ENCODE measurements around the gene C1QTNF9B. TPM values are rescaled to one million over a fixed set of nuclear protein-coding genes. Genes with fewer than 3 reads are reported as not detected.
"Not testable (repeated sequence)": the region's sequence is repeated elsewhere in the genome, so short reads cannot be mapped to it uniquely, and the experiment has no call there.

C1QTNF9B gene
- polyA plus RNA-seq, 1 experiment = 0.87 TPM

- DNase-seq (ENCODE audit: low read depth, low spot score) = peak; percentile 96
- peaks cover under 1% of the 10 kb centered on the region; the same call in 1 of the 2 replicates for H3K9me3 ChIP-seq (ENCODE audit: control insufficient read depth, insufficient read depth, low read length)
- CTCF ChIA-PET = interaction anchor here (0.6 to 3.3 kb wide), 3 partner anchors 9 to 306 kb away, joined by 3 to 20 read pairs (median 8); partner anchors contain the start of gene MIPEP
- H3K4me3 ChIP-seq (ENCODE audit: low read depth, low read length) = no peak overlapping the region
- peak overlapping the region; percentile 87 for H3K27ac ChIP-seq (ENCODE audit: low read depth, low read length)
- no peak for TF ChIP-seq CTCF (IDR thresholded peaks at IDR 0.05; ENCODE audit: low read depth, low read length)
- POLR2A ChIA-PET = interaction anchor here (0.7 to 2.5 kb wide), 3 partner anchors 9 to 574 kb away, joined by 3 to 13 read pairs (median 3); partner anchors contain the start of gene MIPEP
- no peaks in the 10 kb centered on the region for H3K27me3 ChIP-seq (ENCODE audit: control insufficient read depth, insufficient read depth, low read length)
Measured at GRCh38 chr13:23898101-23898500, 799 bp upstream of the C1QTNF9B start.

GRCh38 chr13:23894746-23895145 lies 2.6 kb downstream of the C1QTNF9B start:
- H3K27me3 ChIP-seq (ENCODE audit: control insufficient read depth, insufficient read depth, low read length); H3K4me3 ChIP-seq (ENCODE audit: low read depth, low read length); H3K27ac ChIP-seq (ENCODE audit: low read depth, low read length); H3K9me3 ChIP-seq (ENCODE audit: control insufficient read depth, insufficient read depth, low read length); DNase-seq (ENCODE audit: low read depth, low spot score); CTCF ChIA-PET; POLR2A ChIA-PET: not testable (repeated sequence)

GRCh38 chr13:23893791-23894190 lies 3.5 kb downstream of the C1QTNF9B start:
- POLR2A ChIA-PET; H3K27ac ChIP-seq (ENCODE audit: low read depth, low read length); H3K4me3 ChIP-seq (ENCODE audit: low read depth, low read length); CTCF ChIA-PET; H3K27me3 ChIP-seq (ENCODE audit: control insufficient read depth, insufficient read depth, low read length); DNase-seq (ENCODE audit: low read depth, low spot score); H3K9me3 ChIP-seq (ENCODE audit: control insufficient read depth, insufficient read depth, low read length): not testable (repeated sequence)

- H3K27ac ChIP-seq (ENCODE audit: low read depth, low read length) = peak overlapping the region; percentile 87
- no peaks in the 10 kb centered on the region; the same call in 1 of the 2 replicates for H3K9me3 ChIP-seq (ENCODE audit: control insufficient read depth, insufficient read depth, low read length)
- no peaks in the 10 kb centered on the region for H3K27me3 ChIP-seq (ENCODE audit: control insufficient read depth, insufficient read depth, low read length)
- POLR2A ChIA-PET = interaction anchor here (2.4 kb wide), 1 partner anchor 9 kb away, joined by 13 read pairs; no protein-coding TSS in a partner anchor
- peak overlapping the region; percentile 88 for H3K4me3 ChIP-seq (ENCODE audit: low read depth, low read length)
- CTCF ChIA-PET = interaction anchor here (0.7 to 3.3 kb wide), 24 partner anchors 9 to 565 kb away, joined by 3 to 20 read pairs (median 4); partner anchors contain the start of gene TNFRSF19
- no peak for DNase-seq (ENCODE audit: low read depth, low spot score)
- peak; percentile 28 for TF ChIP-seq CTCF (IDR thresholded peaks at IDR 0.05; ENCODE audit: low read depth, low read length)
Measured at GRCh38 chr13:23889615-23890607, 7.4 kb downstream of the C1QTNF9B start.

- peak; percentile 87 for DNase-seq (ENCODE audit: low read depth, low spot score)
- Histone ChIP-seq H3K27me3 (ENCODE audit: control insufficient read depth, insufficient read depth, low read length) (no peaks in the 10 kb centered on the region), H3K9me3 (ENCODE audit: control insufficient read depth, insufficient read depth, low read length) (no peaks in the 10 kb centered on the region; the same call in 1 of the 2 replicates), H3K4me3 (ENCODE audit: low read depth, low read length) (peak within 1 kb of the TSS; percentile 88), H3K27ac (ENCODE audit: low read depth, low read length) (peak within 1 kb of the TSS; percentile 87)
- ChIA-PET CTCF (interaction anchor here (0.6 to 3.3 kb wide), 25 partner anchors 10 to 564 kb away, joined by 3 to 20 read pairs (median 4); partner anchors contain the start of gene TNFRSF19), POLR2A (interaction anchor here (0.6 to 2.4 kb wide), 4 partner anchors 10 to 383 kb away, joined by 3 to 13 read pairs (median 3); no protein-coding TSS in a partner anchor)
- TF ChIP-seq CTCF (IDR thresholded peaks at IDR 0.05; ENCODE audit: low read depth, low read length) = peak; percentile 74
Measured at GRCh38 chr13:23888658-23889614, 8.4 kb downstream of the C1QTNF9B start, which contains the start of gene MIPEP. Gene MIPEP, minus strand, starts transcription at chr13:23889400. Its CDS starts 80 bp downstream, at chr13:23889320.

GRCh38 chr13:23884361-23884760 lies 12.9 kb downstream of the C1QTNF9B start:
- H3K9me3 ChIP-seq (ENCODE audit: control insufficient read depth, insufficient read depth, low read length); DNase-seq (ENCODE audit: low read depth, low spot score); H3K27ac ChIP-seq (ENCODE audit: low read depth, low read length); H3K4me3 ChIP-seq (ENCODE audit: low read depth, low read length); POLR2A ChIA-PET; CTCF ChIA-PET; H3K27me3 ChIP-seq (ENCODE audit: control insufficient read depth, insufficient read depth, low read length): not testable (repeated sequence)
